Spleen (tissue), 11 donors: Measurements from ENCODE around the gene SH3RF1. TPM values are rescaled to one million over a fixed set of nuclear protein-coding genes. Genes with fewer than 3 reads are reported as not detected.

ENCODE experiments used
- DNase-seq: peaks from one replicate; pipeline ENCODE4 v3.0.0-alpha.2; 2020
- H3K27ac ChIP-seq, 8 donors: fragments of 200-600 bp; sonication (generic) in 7 of 8; 1 replicate in 4 of 8; 2 replicates in 4 of 8; pipeline versions ENCODE4 v1.5.0 to v1.8.0; 2016 to 2021; ENCODE audit warnings: inconsistent platforms in 4 of 8, mild to moderate bottlenecking in 4 of 8, moderate library complexity in 1 of 8
- H3K27me3 ChIP-seq, 7 donors: fragments of 200-600 bp; sonication (generic) in 6 of 7; replicated peaks in 1 of 7; 1 replicate in 4 of 7; 2 replicates in 3 of 7; pipeline versions ENCODE4 v1.5.0 to v1.8.0; 2016 to 2021; ENCODE audit warnings: inconsistent platforms in 3 of 7, mild to moderate bottlenecking in 1 of 7
- H3K36me3 ChIP-seq, 6 donors: fragments of 200-600 bp; sonication (generic) in 5 of 6; 1 replicate in 4 of 6; 2 replicates in 2 of 6; pipeline versions ENCODE4 v1.5.0 to v1.8.0; 2016 to 2021; ENCODE audit warnings: inconsistent platforms in 2 of 6
- H3K4me1 ChIP-seq, 6 donors: fragments of 200-600 bp; sonication (generic) in 5 of 6; 1 replicate in 3 of 6; 2 replicates in 3 of 6; pipeline versions ENCODE4 v1.5.0 to v1.8.0; 2016 to 2021; ENCODE audit warnings: inconsistent platforms in 3 of 6
- H3K4me3 ChIP-seq, 8 donors: fragments of 200-600 bp; sonication (generic) in 7 of 8; 1 replicate in 4 of 8; 2 replicates in 4 of 8; pipeline versions ENCODE4 v1.5.0 to v1.8.0; 2016 to 2021; ENCODE audit warnings: inconsistent platforms in 4 of 8, mild to moderate bottlenecking in 4 of 8, moderate library complexity in 2 of 8
- H3K9me3 ChIP-seq, 8 donors: fragments of 200-600 bp; sonication (generic) in 7 of 8; 1 replicate in 4 of 8; 2 replicates in 4 of 8; pipeline versions ENCODE4 v1.5.0 to v1.8.0; 2016 to 2021; ENCODE audit warnings: inconsistent platforms in 4 of 8
- POLR2A ChIP-seq, 3 donors: fragments of 450-650 bp; IDR thresholded peaks; one replicate each; pipeline ENCODE4 v1.5.1; 2017; ENCODE audit warnings: antibody characterized with exemption in 3 of 3, mild to moderate bottlenecking in 1 of 3
- POLR2AphosphoS5 ChIP-seq, 3 donors: sonication (generic); formaldehyde crosslinking; IDR thresholded peaks; one replicate each; pipeline ENCODE4 v1.5.1; 2017; ENCODE audit warnings: antibody characterized with exemption in 3 of 3
- WGBS, 5 donors: extraction: QIAGEN DNeasy Blood & Tissue Kit in 3 of 5; methylation state at CpG; one replicate each; pipeline versions ENCODE4 v1.1.5 to v1.1.7; 2013 to 2018; 5-methylcytosine and 5-hydroxymethylcytosine counted together
- intact Hi-C: fragments of 100-400 bp; cut with DNase I; formaldehyde crosslinking; loops from one replicate; pipeline ENCODE4 v1.15.0; 2023; ENCODE audit warnings: low total_unique reads
- polyA plus RNA-seq, 3 donors: library from polyadenylated mRNA; stranded (reverse); fragments of 200-250 nt; gene quantifications; one replicate each; pipeline ENCODE4 v1.2.1, GENCODE V29; 2013
- total RNA-seq, 7 donors: library from RNA; depleted of rRNA in 3 of 7; stranded (reverse); fragments of >200 nt in 3 of 7; fragmentation: NEBNext Ultra II Directional in 4 of 7; extraction: Animal tissue kit (Norgen Biotek cat#: 25700) in 4 of 7; gene quantifications; one replicate each; pipeline versions ENCODE4 v1.1.0 to v1.2.1, GENCODE V29; 2016 to 2021
- TF ChIP-seq, protein P1 (sequence below), 11 experiments: fragments of 200-600 bp in 7 of 11; fragments of 450-650 bp in 4 of 11; sonication (generic) in 4 of 11; IDR thresholded peaks in 8 of 11; conservative IDR thresholded peaks in 3 of 11; 1 replicate in 7 of 11; 2 replicates in 4 of 11; pipeline versions ENCODE4 v1.4.0 to v1.8.0; 2016 to 2021; ENCODE audit warnings: antibody characterized with exemption in 11 of 11, inconsistent platforms in 4 of 11, mild to moderate bottlenecking in 1 of 11
- donor health status: healthy with polysubstance abuse.
- donor health status: DM: no; HTN: no; CAD: no; lungs with moderate emphysema.
- donor health status: DM: no; HTN: no; CAD: no.
- donor health status: Bipolar disorder and iron deficiency.
- donor health status: healthy.
- donor health status: DM: no; HTN: no; CAD: no.
- donor health status: DM: yes; HTN: yes; CAD: no.

SH3RF1 gene
- total and polyA plus RNA-seq, 10 donors = 1.1 to 18.6 (median 10.0) TPM

- Histone ChIP-seq H3K4me3 (no peak overlapping the region), H3K9me3 (no peaks in the 10 kb centered on the region), H3K36me3 (peaks cover 0 to 78% (median 8%) of the 10 kb centered on the region in 6 donors), H3K27me3 (no peaks in the 10 kb centered on the region), H3K27ac (no peak overlapping the region), H3K4me1 (no peaks in the 10 kb centered on the region)
- intact Hi-C loops = no loop called here
- TF ChIP-seq, protein P1, sequence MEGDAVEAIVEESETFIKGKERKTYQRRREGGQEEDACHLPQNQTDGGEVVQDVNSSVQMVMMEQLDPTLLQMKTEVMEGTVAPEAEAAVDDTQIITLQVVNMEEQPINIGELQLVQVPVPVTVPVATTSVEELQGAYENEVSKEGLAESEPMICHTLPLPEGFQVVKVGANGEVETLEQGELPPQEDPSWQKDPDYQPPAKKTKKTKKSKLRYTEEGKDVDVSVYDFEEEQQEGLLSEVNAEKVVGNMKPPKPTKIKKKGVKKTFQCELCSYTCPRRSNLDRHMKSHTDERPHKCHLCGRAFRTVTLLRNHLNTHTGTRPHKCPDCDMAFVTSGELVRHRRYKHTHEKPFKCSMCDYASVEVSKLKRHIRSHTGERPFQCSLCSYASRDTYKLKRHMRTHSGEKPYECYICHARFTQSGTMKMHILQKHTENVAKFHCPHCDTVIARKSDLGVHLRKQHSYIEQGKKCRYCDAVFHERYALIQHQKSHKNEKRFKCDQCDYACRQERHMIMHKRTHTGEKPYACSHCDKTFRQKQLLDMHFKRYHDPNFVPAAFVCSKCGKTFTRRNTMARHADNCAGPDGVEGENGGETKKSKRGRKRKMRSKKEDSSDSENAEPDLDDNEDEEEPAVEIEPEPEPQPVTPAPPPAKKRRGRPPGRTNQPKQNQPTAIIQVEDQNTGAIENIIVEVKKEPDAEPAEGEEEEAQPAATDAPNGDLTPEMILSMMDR (IDR thresholded peaks at IDR 0.05 in 8 of 11, conservative IDR thresholded peaks at IDR 0.05 in 3 of 11) = no peak
- TF ChIP-seq POLR2A (IDR thresholded peaks at IDR 0.05) (no peak), POLR2AphosphoS5 (IDR thresholded peaks at IDR 0.05) (no peak)
- DNase-seq = no peak
- 65 to 89% (median 85%) methylated on average over 2 of the region's 2 CpGs for WGBS, 5 donors
These were observed 161.6 kb downstream of the SH3RF1 start for GRCh38 chr4:169109035-169109675.

DNA sequence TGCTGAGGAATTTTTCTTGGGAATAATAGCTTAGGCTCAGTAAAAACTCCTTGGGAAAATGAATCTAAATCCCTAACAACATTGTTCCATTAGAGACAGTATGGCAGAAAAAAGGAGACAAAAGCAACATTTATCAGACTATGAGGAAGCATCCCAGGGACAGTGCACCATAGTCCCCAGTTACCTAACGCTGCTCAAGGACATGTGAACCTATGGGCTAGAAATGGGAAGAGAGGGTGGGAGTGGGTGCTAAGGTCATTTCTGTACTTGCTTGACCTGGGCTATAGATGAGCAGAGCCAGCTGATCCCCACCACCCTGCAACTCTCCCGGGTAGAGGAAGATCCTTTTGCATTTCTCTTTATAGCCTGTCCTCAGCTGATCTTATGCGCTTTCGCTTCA, 162.5 kb downstream of the SH3RF1 start:
- Histone ChIP-seq H3K27me3 (no peaks in the 10 kb centered on the region), H3K36me3 (peaks cover 0 to 70% (median under 1%) of the 10 kb centered on the region in 6 donors), H3K27ac (no peak overlapping the region), H3K4me1 (no peaks in the 10 kb centered on the region), H3K9me3 (no peaks in the 10 kb centered on the region), H3K4me3 (no peak overlapping the region)
- DNase-seq = no peak
- intact Hi-C loops = no loop called here
- no peak for TF ChIP-seq POLR2AphosphoS5 (IDR thresholded peaks at IDR 0.05)
- TF ChIP-seq, protein P1 (IDR thresholded peaks at IDR 0.05 in 8 of 11, conservative IDR thresholded peaks at IDR 0.05 in 3 of 11) = no peak
- no peak for TF ChIP-seq POLR2A (IDR thresholded peaks at IDR 0.05)
- WGBS, 5 donors = 88 to 98% (median 94%) methylated on average over 4 of the region's 4 CpGs

GRCh38 chr4:169107528-169107927, 163.2 kb downstream of the SH3RF1 start:
- TF ChIP-seq POLR2AphosphoS5 (IDR thresholded peaks at IDR 0.05) (no peak), POLR2A (IDR thresholded peaks at IDR 0.05) (no peak)
- TF ChIP-seq, protein P1 (IDR thresholded peaks at IDR 0.05 in 8 of 11, conservative IDR thresholded peaks at IDR 0.05 in 3 of 11) = no peak
- Histone ChIP-seq H3K36me3 (peaks cover 0 to 62% (median 0%) of the 10 kb centered on the region in 6 donors), H3K4me3 (no peak overlapping the region), H3K27ac (no peak overlapping the region), H3K27me3 (no peaks in the 10 kb centered on the region), H3K4me1 (no peaks in the 10 kb centered on the region), H3K9me3 (no peaks in the 10 kb centered on the region)
- intact Hi-C loops = no loop called here
- DNase-seq = no peak
- WGBS, 5 donors = 86 to 99% (median 87%) methylated on average over 2 of the region's 2 CpGs

DNA sequence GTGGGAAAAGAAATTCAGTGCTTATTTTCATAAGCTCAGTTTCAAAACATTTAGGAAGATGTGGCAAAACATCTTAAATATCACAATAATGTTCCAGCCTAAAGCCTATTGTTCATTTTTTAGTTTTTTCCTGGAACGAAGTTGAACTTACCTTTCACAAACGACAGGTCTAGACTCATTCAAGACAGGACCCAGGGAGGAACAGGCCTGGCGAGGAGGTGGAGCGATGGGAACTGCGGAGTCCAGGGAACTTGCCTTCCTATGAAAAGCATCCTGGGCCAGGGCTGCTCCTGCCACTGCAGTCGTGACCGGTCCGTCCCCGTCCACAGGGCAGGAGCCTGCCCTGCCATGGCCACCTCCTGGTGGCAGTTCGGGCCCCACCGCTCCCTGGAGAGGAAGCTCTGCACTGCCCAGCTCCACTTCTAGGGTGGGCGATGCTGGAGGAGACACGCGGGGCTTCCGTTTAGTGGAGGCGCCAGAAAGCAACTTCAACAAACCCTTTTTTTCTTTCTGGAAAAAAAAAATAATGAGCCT, 164.0 kb downstream of the SH3RF1 start:
- no peak overlapping the region for H3K27ac ChIP-seq
- intact Hi-C loops = no loop called here
- 92 to 97% (median 95%) methylated on average over 16 of the region's 16 CpGs for WGBS, 5 donors
- H3K4me1 ChIP-seq = no peaks in the 10 kb centered on the region
- H3K9me3 ChIP-seq = no peaks in the 10 kb centered on the region
- TF ChIP-seq, protein P1 (IDR thresholded peaks at IDR 0.05 in 8 of 11, conservative IDR thresholded peaks at IDR 0.05 in 3 of 11) = no peak
- TF ChIP-seq POLR2AphosphoS5 (IDR thresholded peaks at IDR 0.05) (no peak), POLR2A (IDR thresholded peaks at IDR 0.05) (no peak)
- H3K27me3 ChIP-seq = no peaks in the 10 kb centered on the region
- no peak for DNase-seq
- no peak overlapping the region for H3K4me3 ChIP-seq
- H3K36me3 ChIP-seq = peaks cover 0 to 60% (median 0%) of the 10 kb centered on the region in 6 donors
